UCSD-AML1 (cell line): ENCODE data around the gene ARHGEF1.

Experiments used
- DNase-seq: peaks from one replicate; lab custom pipeline; 2025; ENCODE audit not compliant: unreplicated experiment; lab: John Stamatoyannopoulos, UW

The ARHGEF1 gene

GRCh38 chr19:41880329-41880708 is 2.7 kb upstream of the ARHGEF1 start:
- no peak for DNase-seq

- DNase-seq = no peak
Observed at GRCh38 chr19:41883463-41883820, 458 bp downstream of the ARHGEF1 start.

GRCh38 chr19:41883821-41884733 is 1.1 kb downstream of the ARHGEF1 start:
- DNase-seq = peak; percentile 97

GRCh38 chr19:41886761-41887710 is 4.1 kb downstream of the ARHGEF1 start:
- peak; percentile 75 for DNase-seq

- peak; percentile 75 for DNase-seq
Observed at GRCh38 chr19:41887711-41888382, 4.9 kb downstream of the ARHGEF1 start.

- no peak for DNase-seq
Observed at GRCh38 chr19:41888926-41889325, 5.9 kb downstream of the ARHGEF1 start.

- no peak for DNase-seq
Observed at GRCh38 chr19:41889896-41890295, 6.9 kb downstream of the ARHGEF1 start.

- DNase-seq = no peak
Observed at GRCh38 chr19:41890936-41891335, 8.0 kb downstream of the ARHGEF1 start.

- DNase-seq = no peak
Observed at GRCh38 chr19:41892173-41892902, 9.4 kb downstream of the ARHGEF1 start.

- peak; percentile 55 for DNase-seq
Observed at GRCh38 chr19:41893899-41894298, 10.9 kb downstream of the ARHGEF1 start.

GRCh38 chr19:41894350-41894749 is 11.4 kb downstream of the ARHGEF1 start:
- DNase-seq = no peak

- no peak for DNase-seq
Observed at GRCh38 chr19:41895745-41896580, 13.0 kb downstream of the ARHGEF1 start.

GRCh38 chr19:41896581-41896942 is 13.6 kb downstream of the ARHGEF1 start:
- no peak for DNase-seq

GRCh38 chr19:41897181-41897580 is 14.2 kb downstream of the ARHGEF1 start:
- no peak for DNase-seq

- no peak for DNase-seq
Observed at GRCh38 chr19:41897820-41898219, 14.8 kb downstream of the ARHGEF1 start.

- DNase-seq = no peak
Observed at GRCh38 chr19:41898235-41898634, 15.3 kb downstream of the ARHGEF1 start.

- DNase-seq = no peak
Observed at GRCh38 chr19:41901707-41902360, 18.9 kb downstream of the ARHGEF1 start.

GRCh38 chr19:41902594-41902993 is 19.6 kb downstream of the ARHGEF1 start:
- DNase-seq = no peak
